HL-60 (cell line): ENCODE data around the gene NDUFAB1.
A peak's percentile ranks its signal among the peaks of the same experiment; 100 is the strongest.

Source experiments
- DNase-seq, 2 experiments: peaks; one replicate each; pipeline ENCODE4 v3.0.0-alpha.2; 2010 to 2020; ENCODE audit warnings: low read depth in 1 of 2, low spot score in 1 of 2
- H3K27ac ChIP-seq: fragments of 250-450 bp; sonication (Bioruptor Pico); replicated peaks from 2 replicates; pipeline ENCODE4 v1.5.1; 2020; ENCODE audit warnings: mild to moderate bottlenecking, moderate library complexity
- H3K27me3 ChIP-seq: fragments of 250-450 bp; sonication (Bioruptor Pico); 2 replicates; pipeline ENCODE4 v1.5.1; 2021; ENCODE audit warnings: mild to moderate bottlenecking, moderate library complexity; ENCODE audit not compliant: insufficient read depth, poor library complexity, severe bottlenecking
- H3K4me3 ChIP-seq: replicated peaks from 2 replicates; pipeline ENCODE4 v1.5.1; 2011; ENCODE audit warnings: mild to moderate bottlenecking, control low read depth, low read length; ENCODE audit not compliant: insufficient read depth
- GABPA ChIP-seq: IDR thresholded peaks from 2 replicates; pipeline ENCODE4 v1.6.1; 2012; ENCODE audit warnings: low read depth
- POLR2AphosphoS5 ChIP-seq: IDR thresholded peaks from 2 replicates; pipeline ENCODE4 v1.6.1; 2012; ENCODE audit warnings: low read depth
- SPI1 ChIP-seq: IDR thresholded peaks from 2 replicates; pipeline ENCODE4 v1.6.1; 2012; ENCODE audit warnings: low read depth, mild to moderate bottlenecking, borderline replicate concordance
- TF ChIP-seq, protein P1 (sequence below): IDR thresholded peaks from 2 replicates; pipeline ENCODE4 v1.6.1; 2012; ENCODE audit warnings: low read depth; ENCODE audit not compliant: insufficient replicate concordance
- TF ChIP-seq, protein P2 (sequence below): IDR thresholded peaks from one replicate; pipeline ENCODE4 v1.5.1; 2011; ENCODE audit warnings: low read length, control low read depth, inconsistent platforms; ENCODE audit not compliant: insufficient read depth

NDUFAB1 gene

DNA sequence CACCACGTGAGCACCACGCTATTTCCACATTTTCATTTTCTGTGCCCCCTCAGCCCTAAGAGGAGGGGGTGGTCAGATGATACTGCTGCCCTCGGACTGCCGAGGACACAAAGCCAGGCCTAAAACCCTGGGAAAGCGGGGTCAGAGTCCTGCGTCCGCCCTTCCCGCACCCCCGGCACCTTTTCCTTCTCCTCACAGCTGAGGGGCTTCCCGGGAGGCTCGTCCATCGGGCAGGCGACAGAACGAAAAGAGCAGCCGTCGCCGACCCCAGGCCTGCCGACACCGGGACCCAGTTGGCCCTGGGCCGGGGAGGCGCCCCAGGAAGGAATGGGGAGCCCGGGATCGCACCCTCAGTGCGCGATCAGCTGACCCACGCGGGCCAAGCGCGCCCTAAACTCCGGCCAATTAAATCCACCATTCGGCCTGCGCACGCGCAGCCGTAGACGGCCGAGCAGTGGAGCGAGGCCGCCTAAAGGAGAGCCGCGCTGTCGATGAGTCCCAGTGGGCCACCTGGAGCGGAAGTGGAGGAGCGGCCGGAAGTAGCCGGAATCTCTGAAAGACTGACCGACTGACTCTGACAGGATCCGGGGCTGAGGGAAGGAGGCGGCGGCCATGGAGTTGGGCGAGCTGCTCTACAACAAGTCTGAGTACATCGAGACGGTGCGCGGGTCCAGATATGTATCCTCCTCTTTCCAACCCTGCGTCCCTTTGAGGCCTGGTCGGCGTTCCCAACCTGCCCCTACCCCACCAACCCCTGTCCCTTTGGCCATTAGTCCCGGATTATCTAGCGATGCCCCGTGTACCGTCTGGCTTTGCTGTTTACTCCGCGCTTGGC, 45.0 kb upstream of the NDUFAB1 start, which contains the start of the genes DCTN5 and PALB2:
Gene DCTN5, plus strand, starts transcription at position 536 of the 835 bp plus-strand sequence. Its CDS starts 77 bp downstream, at position 613.
Gene PALB2, minus strand, starts transcription at position 380 of the 835 bp plus-strand sequence. Its CDS starts 153 bp downstream, at position 227.
- Histone ChIP-seq H3K27ac (peak within 1 kb of the TSS; percentile 89), H3K27me3 (no peaks in the 10 kb centered on the region), H3K4me3 (peak within 1 kb of the TSS; percentile 98)
- DNase-seq = peak; percentile 87 to 96
- TF ChIP-seq, protein P1, sequence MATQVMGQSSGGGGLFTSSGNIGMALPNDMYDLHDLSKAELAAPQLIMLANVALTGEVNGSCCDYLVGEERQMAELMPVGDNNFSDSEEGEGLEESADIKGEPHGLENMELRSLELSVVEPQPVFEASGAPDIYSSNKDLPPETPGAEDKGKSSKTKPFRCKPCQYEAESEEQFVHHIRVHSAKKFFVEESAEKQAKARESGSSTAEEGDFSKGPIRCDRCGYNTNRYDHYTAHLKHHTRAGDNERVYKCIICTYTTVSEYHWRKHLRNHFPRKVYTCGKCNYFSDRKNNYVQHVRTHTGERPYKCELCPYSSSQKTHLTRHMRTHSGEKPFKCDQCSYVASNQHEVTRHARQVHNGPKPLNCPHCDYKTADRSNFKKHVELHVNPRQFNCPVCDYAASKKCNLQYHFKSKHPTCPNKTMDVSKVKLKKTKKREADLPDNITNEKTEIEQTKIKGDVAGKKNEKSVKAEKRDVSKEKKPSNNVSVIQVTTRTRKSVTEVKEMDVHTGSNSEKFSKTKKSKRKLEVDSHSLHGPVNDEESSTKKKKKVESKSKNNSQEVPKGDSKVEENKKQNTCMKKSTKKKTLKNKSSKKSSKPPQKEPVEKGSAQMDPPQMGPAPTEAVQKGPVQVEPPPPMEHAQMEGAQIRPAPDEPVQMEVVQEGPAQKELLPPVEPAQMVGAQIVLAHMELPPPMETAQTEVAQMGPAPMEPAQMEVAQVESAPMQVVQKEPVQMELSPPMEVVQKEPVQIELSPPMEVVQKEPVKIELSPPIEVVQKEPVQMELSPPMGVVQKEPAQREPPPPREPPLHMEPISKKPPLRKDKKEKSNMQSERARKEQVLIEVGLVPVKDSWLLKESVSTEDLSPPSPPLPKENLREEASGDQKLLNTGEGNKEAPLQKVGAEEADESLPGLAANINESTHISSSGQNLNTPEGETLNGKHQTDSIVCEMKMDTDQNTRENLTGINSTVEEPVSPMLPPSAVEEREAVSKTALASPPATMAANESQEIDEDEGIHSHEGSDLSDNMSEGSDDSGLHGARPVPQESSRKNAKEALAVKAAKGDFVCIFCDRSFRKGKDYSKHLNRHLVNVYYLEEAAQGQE = peak; percentile 54
- TF ChIP-seq POLR2AphosphoS5 = peak; percentile 71
- TF ChIP-seq, protein P2, sequence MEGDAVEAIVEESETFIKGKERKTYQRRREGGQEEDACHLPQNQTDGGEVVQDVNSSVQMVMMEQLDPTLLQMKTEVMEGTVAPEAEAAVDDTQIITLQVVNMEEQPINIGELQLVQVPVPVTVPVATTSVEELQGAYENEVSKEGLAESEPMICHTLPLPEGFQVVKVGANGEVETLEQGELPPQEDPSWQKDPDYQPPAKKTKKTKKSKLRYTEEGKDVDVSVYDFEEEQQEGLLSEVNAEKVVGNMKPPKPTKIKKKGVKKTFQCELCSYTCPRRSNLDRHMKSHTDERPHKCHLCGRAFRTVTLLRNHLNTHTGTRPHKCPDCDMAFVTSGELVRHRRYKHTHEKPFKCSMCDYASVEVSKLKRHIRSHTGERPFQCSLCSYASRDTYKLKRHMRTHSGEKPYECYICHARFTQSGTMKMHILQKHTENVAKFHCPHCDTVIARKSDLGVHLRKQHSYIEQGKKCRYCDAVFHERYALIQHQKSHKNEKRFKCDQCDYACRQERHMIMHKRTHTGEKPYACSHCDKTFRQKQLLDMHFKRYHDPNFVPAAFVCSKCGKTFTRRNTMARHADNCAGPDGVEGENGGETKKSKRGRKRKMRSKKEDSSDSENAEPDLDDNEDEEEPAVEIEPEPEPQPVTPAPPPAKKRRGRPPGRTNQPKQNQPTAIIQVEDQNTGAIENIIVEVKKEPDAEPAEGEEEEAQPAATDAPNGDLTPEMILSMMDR = no peak
- peak; percentile 79; the same call in 1 of the 2 replicates for TF ChIP-seq SPI1
- peak; percentile 94 for TF ChIP-seq GABPA

DNA sequence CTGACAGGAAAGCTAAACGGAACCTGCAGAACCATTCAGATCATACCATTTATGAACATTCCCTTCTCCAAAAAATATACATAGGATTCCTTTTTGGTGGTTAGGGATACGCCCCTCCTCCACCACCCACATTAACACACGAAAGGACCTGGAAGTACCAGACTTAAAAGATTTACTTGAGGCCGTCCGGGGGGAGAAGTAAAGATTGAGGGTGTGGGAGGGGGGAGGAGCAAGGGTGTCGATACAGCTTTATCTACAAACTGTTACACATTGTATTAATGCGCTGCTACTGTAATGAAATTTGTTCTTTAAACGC, 44.5 kb upstream of the NDUFAB1 start:
- no peak for TF ChIP-seq GABPA
- TF ChIP-seq, protein P1 = no peak
- no peak for TF ChIP-seq POLR2AphosphoS5
- no peak for TF ChIP-seq SPI1
- TF ChIP-seq, protein P2 = no peak
- Histone ChIP-seq H3K27me3 (no peaks in the 10 kb centered on the region), H3K27ac (peak overlapping the region; percentile 89), H3K4me3 (peak overlapping the region; percentile 98)
- peak; percentile 16 to 43 for DNase-seq

DNA sequence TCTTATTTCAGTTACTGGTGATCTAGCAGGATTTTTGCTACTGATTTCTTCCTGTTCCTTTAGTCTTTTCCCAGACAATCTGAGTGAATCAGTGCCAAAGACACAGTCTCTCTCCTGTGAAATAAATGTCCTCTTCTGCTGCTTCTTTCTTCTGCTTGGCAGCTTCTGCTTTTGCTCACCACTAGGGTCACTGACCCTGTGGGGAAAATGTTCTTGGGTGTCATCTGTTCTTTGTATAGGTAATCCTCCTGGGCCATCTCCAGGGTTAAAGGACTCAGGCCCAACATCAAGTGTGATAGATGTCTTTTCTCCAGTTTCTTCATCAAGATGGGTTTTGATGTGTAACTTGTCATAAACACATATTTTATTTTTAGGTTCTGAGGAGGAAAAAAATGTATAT, 39.8 kb upstream of the NDUFAB1 start:
- peak in 1 of 2 experiments; percentile 22 for DNase-seq
- H3K27me3 ChIP-seq = no peaks in the 10 kb centered on the region
- no peak overlapping the region for H3K4me3 ChIP-seq
- TF ChIP-seq SPI1 = no peak
- TF ChIP-seq, protein P1 = no peak
- no peak for TF ChIP-seq POLR2AphosphoS5
- TF ChIP-seq, protein P2 = no peak
- no peak for TF ChIP-seq GABPA
- H3K27ac ChIP-seq = no peak overlapping the region
